ENCODE measurements around the gene CUX1.

- no peak for TF ChIP-seq CTCF (IDR thresholded peaks at IDR 0.05; ENCODE audit: low read depth, low read length, poor library complexity, severe bottlenecking)
- TF ChIP-seq EZH2phosphoT487 (IDR thresholded peaks at IDR 0.05; ENCODE audit: borderline replicate concordance, low read length), result no peak
Observed at GRCh38 chr7:101784292-101785127, 32.9 kb upstream of the CUX1 start.
